ENCODE measurements around the gene ABTB2. TPM values are rescaled to one million over a fixed set of nuclear protein-coding genes. Genes with fewer than 3 reads are reported as not detected.

Gene ABTB2
- total RNA-seq, 1 experiment from 2014 or later, result 46.3 TPM

- Histone ChIP-seq H3K27ac (ENCODE audit: low read depth, low read length, poor library complexity, severe bottlenecking) (no peak overlapping the region), H3K36me3 (ENCODE audit: insufficient read depth, low read length, poor library complexity, severe bottlenecking) (peaks cover 28% of the 10 kb centered on the region), H3K4me3 (ENCODE audit: low read depth, low read length, poor library complexity, severe bottlenecking) (no peak overlapping the region), H3K4me1 (ENCODE audit: insufficient read depth, low read length, poor library complexity, severe bottlenecking) (no peaks in the 10 kb centered on the region), H3K9me3 (ENCODE audit: low read depth, low read length, poor library complexity, severe bottlenecking) (no peaks in the 10 kb centered on the region), H3K27me3 (replicated peaks; ENCODE audit: insufficient read depth, low read depth, low read length, poor library complexity) (no peaks in the 10 kb centered on the region)
- no peak for DNase-seq (ENCODE audit: low spot score)
- POLR2A ChIA-PET (ENCODE audit: low non-redundant PET), result no interaction called here
- BruUV-seq (replicated peaks), result no TSS peak
- CTCF ChIA-PET, result interaction anchor here (0.6 to 1.6 kb wide), 2 partner anchors 12 to 377 kb away, joined by 3 to 4 read pairs; no protein-coding TSS in a partner anchor
- no peak for TF ChIP-seq CTCF (conservative IDR thresholded peaks at IDR 0.05; ENCODE audit: low read depth, low read length)
- no peak for TF ChIP-seq EZH2 (IDR thresholded peaks at IDR 0.05; ENCODE audit: borderline replicate concordance, low read depth, low read length, poor library complexity, severe bottlenecking)
- intact Hi-C loops (cut with micrococcal nuclease; ENCODE audit: unreplicated experiment), result no loop called here
Observed at GRCh38 chr11:34161812-34162492, 195.9 kb downstream of the ABTB2 start.

GRCh38 chr11:34161361-34161760 is 196.4 kb downstream of the ABTB2 start:
- Histone ChIP-seq H3K27ac (ENCODE audit: low read depth, low read length, poor library complexity, severe bottlenecking) (no peak overlapping the region), H3K4me1 (ENCODE audit: insufficient read depth, low read length, poor library complexity, severe bottlenecking) (no peaks in the 10 kb centered on the region), H3K36me3 (ENCODE audit: insufficient read depth, low read length, poor library complexity, severe bottlenecking) (peaks cover 31% of the 10 kb centered on the region), H3K27me3 (replicated peaks; ENCODE audit: insufficient read depth, low read depth, low read length, poor library complexity) (no peaks in the 10 kb centered on the region), H3K4me3 (ENCODE audit: low read depth, low read length, poor library complexity, severe bottlenecking) (no peak overlapping the region), H3K9me3 (ENCODE audit: low read depth, low read length, poor library complexity, severe bottlenecking) (no peaks in the 10 kb centered on the region)
- ChIA-PET CTCF (interaction anchor here (0.6 to 1.6 kb wide), 2 partner anchors 13 to 377 kb away, joined by 3 to 4 read pairs; no protein-coding TSS in a partner anchor), POLR2A (ENCODE audit: low non-redundant PET) (interaction anchor here (0.5 to 0.6 kb wide), 2 partner anchors 158 to 182 kb away, joined by 3 to 9 read pairs; no protein-coding TSS in a partner anchor)
- BruUV-seq (replicated peaks), result no TSS peak
- TF ChIP-seq EZH2 (IDR thresholded peaks at IDR 0.05; ENCODE audit: borderline replicate concordance, low read depth, low read length, poor library complexity, severe bottlenecking) (no peak), CTCF (conservative IDR thresholded peaks at IDR 0.05; ENCODE audit: low read depth, low read length) (no peak)
- intact Hi-C loops (cut with micrococcal nuclease; ENCODE audit: unreplicated experiment), result no loop called here
- no peak for DNase-seq (ENCODE audit: low spot score)

- BruUV-seq (replicated peaks), result no TSS peak
- H3K4me3 ChIP-seq (ENCODE audit: low read depth, low read length, poor library complexity, severe bottlenecking), result no peak overlapping the region
- DNase-seq (ENCODE audit: low spot score), result no peak
- no peak for TF ChIP-seq EZH2 (IDR thresholded peaks at IDR 0.05; ENCODE audit: borderline replicate concordance, low read depth, low read length, poor library complexity, severe bottlenecking)
- TF ChIP-seq CTCF (conservative IDR thresholded peaks at IDR 0.05; ENCODE audit: low read depth, low read length), result no peak
- intact Hi-C loops (cut with micrococcal nuclease; ENCODE audit: unreplicated experiment), result no loop called here
- H3K4me1 ChIP-seq (ENCODE audit: insufficient read depth, low read length, poor library complexity, severe bottlenecking), result no peaks in the 10 kb centered on the region
- CTCF ChIA-PET, result interaction anchor here (1.6 kb wide), 1 partner anchor 14 kb away, joined by 3 read pairs; no protein-coding TSS in a partner anchor
- peaks cover 35% of the 10 kb centered on the region for H3K36me3 ChIP-seq (ENCODE audit: insufficient read depth, low read length, poor library complexity, severe bottlenecking)
- no peaks in the 10 kb centered on the region for H3K27me3 ChIP-seq (replicated peaks; ENCODE audit: insufficient read depth, low read depth, low read length, poor library complexity)
- H3K9me3 ChIP-seq (ENCODE audit: low read depth, low read length, poor library complexity, severe bottlenecking), result no peaks in the 10 kb centered on the region
- no peak overlapping the region for H3K27ac ChIP-seq (ENCODE audit: low read depth, low read length, poor library complexity, severe bottlenecking)
- POLR2A ChIA-PET (ENCODE audit: low non-redundant PET), result interaction anchor here (0.5 to 0.6 kb wide), 2 partner anchors 158 to 181 kb away, joined by 3 to 9 read pairs; no protein-coding TSS in a partner anchor
Observed at GRCh38 chr11:34160791-34161190, 197.0 kb downstream of the ABTB2 start.

Data from A673 (cell line).